ENCODE data around the gene NUFIP2. TPM values are rescaled to one million over a fixed set of nuclear protein-coding genes. Genes with fewer than 3 reads are reported as not detected.

Gene NUFIP2
- total RNA-seq, 1 donor from 2014 or later, result 90.7 TPM

DNA sequence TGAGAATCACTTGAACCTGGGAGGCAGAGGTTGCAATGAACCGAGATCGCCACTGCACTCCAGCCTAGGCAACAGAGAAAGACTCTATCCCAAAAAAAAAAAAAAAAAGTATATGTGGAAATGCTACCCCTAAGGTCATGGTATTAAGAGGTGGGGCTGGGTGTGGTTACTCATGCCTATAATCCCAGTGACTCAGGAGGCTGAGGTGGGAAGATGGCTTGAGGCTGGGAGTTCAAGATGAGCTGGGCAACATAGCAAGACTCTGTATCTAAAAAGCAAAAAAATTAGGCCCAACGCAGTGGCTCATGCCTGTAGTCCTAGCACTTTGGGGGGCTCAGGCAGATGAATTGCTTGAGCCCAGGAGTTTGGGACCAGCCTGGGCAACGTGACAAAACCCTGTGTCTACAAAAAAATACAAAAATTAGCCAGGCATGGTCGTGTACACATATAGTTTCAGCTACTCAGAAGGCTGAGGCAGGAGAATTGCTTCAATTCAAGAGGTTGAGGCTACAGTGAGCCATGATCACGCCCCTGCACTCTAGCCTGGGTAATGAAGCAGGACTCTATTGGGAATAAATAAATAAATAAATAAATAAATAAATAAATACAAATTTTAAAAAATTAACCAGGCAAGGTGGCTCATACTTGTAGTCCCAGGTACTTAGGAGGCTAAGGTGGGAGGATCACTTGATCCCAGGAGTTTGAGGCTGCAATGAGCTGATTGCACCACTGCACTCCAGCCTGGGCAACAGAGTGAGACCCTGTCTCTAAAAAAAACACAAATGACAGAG is 32.3 kb upstream of the NUFIP2 start:
- no peaks in the 10 kb centered on the region for H3K4me1 Mint-ChIP-seq
- no peaks in the 10 kb centered on the region for H3K4me1 ChIP-seq
- H3K27ac ChIP-seq, result no peak overlapping the region
- H3K9me3 Mint-ChIP-seq, result no peaks in the 10 kb centered on the region
- no peak for DNase-seq (ENCODE audit: low spot score)
- H3K4me3 Mint-ChIP-seq, result no peak overlapping the region
- TF ChIP-seq EZH2 (IDR thresholded peaks at IDR 0.05) (no peak), EZH2phosphoT487 (IDR thresholded peaks at IDR 0.05) (no peak)
- TF ChIP-seq, protein P1, sequence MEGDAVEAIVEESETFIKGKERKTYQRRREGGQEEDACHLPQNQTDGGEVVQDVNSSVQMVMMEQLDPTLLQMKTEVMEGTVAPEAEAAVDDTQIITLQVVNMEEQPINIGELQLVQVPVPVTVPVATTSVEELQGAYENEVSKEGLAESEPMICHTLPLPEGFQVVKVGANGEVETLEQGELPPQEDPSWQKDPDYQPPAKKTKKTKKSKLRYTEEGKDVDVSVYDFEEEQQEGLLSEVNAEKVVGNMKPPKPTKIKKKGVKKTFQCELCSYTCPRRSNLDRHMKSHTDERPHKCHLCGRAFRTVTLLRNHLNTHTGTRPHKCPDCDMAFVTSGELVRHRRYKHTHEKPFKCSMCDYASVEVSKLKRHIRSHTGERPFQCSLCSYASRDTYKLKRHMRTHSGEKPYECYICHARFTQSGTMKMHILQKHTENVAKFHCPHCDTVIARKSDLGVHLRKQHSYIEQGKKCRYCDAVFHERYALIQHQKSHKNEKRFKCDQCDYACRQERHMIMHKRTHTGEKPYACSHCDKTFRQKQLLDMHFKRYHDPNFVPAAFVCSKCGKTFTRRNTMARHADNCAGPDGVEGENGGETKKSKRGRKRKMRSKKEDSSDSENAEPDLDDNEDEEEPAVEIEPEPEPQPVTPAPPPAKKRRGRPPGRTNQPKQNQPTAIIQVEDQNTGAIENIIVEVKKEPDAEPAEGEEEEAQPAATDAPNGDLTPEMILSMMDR (IDR thresholded peaks at IDR 0.05), result no peak
- H3K36me3 Mint-ChIP-seq, result no peaks in the 10 kb centered on the region
- H3K4me2 ChIP-seq, result no peak overlapping the region
- H3K36me3 ChIP-seq, result no peaks in the 10 kb centered on the region
- no peak overlapping the region for H3K4me3 ChIP-seq
- H4K20me1 ChIP-seq (ENCODE audit: low read depth), result no peaks in the 10 kb centered on the region
- no peaks in the 10 kb centered on the region for H3K9me3 ChIP-seq (ENCODE audit: low read depth)
- no peak overlapping the region for H3K9ac ChIP-seq
- no peaks in the 10 kb centered on the region for H3K27me3 Mint-ChIP-seq (ENCODE audit: insufficient read depth, low read depth)
- H3K27ac Mint-ChIP-seq, result no peak overlapping the region
- no peaks in the 10 kb centered on the region for H3K79me2 ChIP-seq (ENCODE audit: low read depth)
- no peak overlapping the region for H2AFZ ChIP-seq (replicated peaks)
- H3F3A ChIP-seq (ENCODE audit: low read depth), result no peaks in the 10 kb centered on the region
- H3K27me3 ChIP-seq, result no peaks in the 10 kb centered on the region

DNA sequence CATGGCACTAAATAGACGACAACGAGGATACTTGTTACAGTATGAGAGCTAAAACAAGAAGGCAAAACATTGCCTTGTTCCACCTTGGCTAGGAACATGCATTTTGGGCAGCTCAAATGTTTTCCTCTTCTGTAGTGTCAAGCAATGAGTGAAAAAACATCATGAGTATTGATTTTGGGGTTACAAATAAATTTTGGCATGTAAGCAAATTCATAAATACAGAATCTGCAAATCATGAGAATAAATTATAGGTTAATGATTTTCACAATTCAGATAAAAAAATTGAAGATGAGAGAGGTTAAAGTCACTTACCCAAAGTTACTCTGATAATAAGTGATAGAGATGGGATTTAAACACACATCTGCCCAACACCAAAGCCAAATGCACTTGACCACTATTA is 28.4 kb upstream of the NUFIP2 start:
- Mint-ChIP-seq H3K27ac (no peak overlapping the region), H3K4me1 (no peaks in the 10 kb centered on the region), H3K36me3 (no peaks in the 10 kb centered on the region), H3K27me3 (ENCODE audit: insufficient read depth, low read depth) (no peaks in the 10 kb centered on the region), H3K4me3 (no peak overlapping the region), H3K9me3 (no peaks in the 10 kb centered on the region)
- Histone ChIP-seq H3K4me3 (no peak overlapping the region), H3K4me2 (no peak overlapping the region), H3K4me1 (no peaks in the 10 kb centered on the region), H3K27me3 (no peaks in the 10 kb centered on the region), H3K79me2 (ENCODE audit: low read depth) (no peaks in the 10 kb centered on the region), H3K9me3 (ENCODE audit: low read depth) (no peaks in the 10 kb centered on the region), H4K20me1 (ENCODE audit: low read depth) (no peaks in the 10 kb centered on the region), H2AFZ (replicated peaks) (no peak overlapping the region), H3K36me3 (no peaks in the 10 kb centered on the region), H3K27ac (no peak overlapping the region), H3F3A (ENCODE audit: low read depth) (no peaks in the 10 kb centered on the region), H3K9ac (no peak overlapping the region)
- TF ChIP-seq, protein P1 (IDR thresholded peaks at IDR 0.05), result no peak
- TF ChIP-seq EZH2phosphoT487 (IDR thresholded peaks at IDR 0.05), result no peak
- TF ChIP-seq EZH2 (IDR thresholded peaks at IDR 0.05), result no peak
- DNase-seq (ENCODE audit: low spot score), result no peak

DNA sequence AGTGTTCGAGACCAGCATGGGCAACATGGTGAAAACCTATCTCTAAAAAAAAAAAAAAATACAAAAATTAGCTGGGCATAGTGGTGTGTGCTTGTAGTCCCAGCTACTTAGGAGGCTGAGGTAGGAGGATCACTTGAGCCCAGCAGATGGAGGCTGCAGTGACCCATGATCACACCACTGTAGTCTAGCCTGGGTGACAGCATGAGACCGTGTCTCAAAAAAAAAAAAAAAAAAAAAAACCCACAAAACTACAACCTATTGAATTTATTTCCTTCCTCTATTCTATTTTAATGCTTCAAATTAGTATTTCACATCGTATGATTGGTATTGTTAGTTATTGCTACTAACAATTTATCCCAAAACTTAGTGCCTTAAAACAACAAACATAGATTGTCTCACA is 9.4 kb upstream of the NUFIP2 start:
- no peaks in the 10 kb centered on the region for H3K79me2 ChIP-seq (ENCODE audit: low read depth)
- no peaks in the 10 kb centered on the region for H3K36me3 ChIP-seq
- H3K4me2 ChIP-seq, result no peak overlapping the region
- H3K27me3 ChIP-seq, result no peaks in the 10 kb centered on the region
- no peak for DNase-seq (ENCODE audit: low spot score)
- Mint-ChIP-seq H3K36me3 (no peaks in the 10 kb centered on the region), H3K27me3 (ENCODE audit: insufficient read depth, low read depth) (peaks cover 2% of the 10 kb centered on the region), H3K9me3 (no peaks in the 10 kb centered on the region), H3K27ac (no peak overlapping the region), H3K4me3 (no peak overlapping the region), H3K4me1 (no peaks in the 10 kb centered on the region)
- no peaks in the 10 kb centered on the region for H3K4me1 ChIP-seq
- no peak overlapping the region for H3K4me3 ChIP-seq
- no peaks in the 10 kb centered on the region for H4K20me1 ChIP-seq (ENCODE audit: low read depth)
- no peak overlapping the region for H2AFZ ChIP-seq (replicated peaks)
- H3F3A ChIP-seq (ENCODE audit: low read depth), result no peaks in the 10 kb centered on the region
- no peak overlapping the region for H3K27ac ChIP-seq
- no peaks in the 10 kb centered on the region for H3K9me3 ChIP-seq (ENCODE audit: low read depth)
- TF ChIP-seq EZH2phosphoT487 (IDR thresholded peaks at IDR 0.05) (no peak), EZH2 (IDR thresholded peaks at IDR 0.05) (no peak)
- TF ChIP-seq, protein P1 (IDR thresholded peaks at IDR 0.05), result no peak
- no peak overlapping the region for H3K9ac ChIP-seq
